Panc1 (cell line): Measurements from ENCODE around the gene HNRNPU.
A peak's percentile ranks its signal among the peaks of the same experiment; 100 is the strongest.

Experiments used
- POLR2AphosphoS5 ChIP-seq: IDR thresholded peaks from 2 replicates; pipeline ENCODE4 v1.6.1; 2012; ENCODE audit warnings: mild to moderate bottlenecking, low read depth, low read length, moderate library complexity
- SIN3A ChIP-seq: IDR thresholded peaks from 2 replicates; pipeline ENCODE4 v1.6.1; 2012; ENCODE audit warnings: low read depth, mild to moderate bottlenecking, low read length, moderate library complexity, borderline replicate concordance; ENCODE audit not compliant: insufficient read depth
- TCF7L2 ChIP-seq: IDR thresholded peaks from 2 replicates; pipeline ENCODE4 v1.6.1; 2011; ENCODE audit warnings: mild to moderate bottlenecking, low read depth, low read length, inconsistent platforms
- TF ChIP-seq, protein P1 (sequence below): fragments of 450-650 bp; IDR thresholded peaks from 2 replicates; pipeline ENCODE4 v1.5.1; 2017; ENCODE audit warnings: mild to moderate bottlenecking
- TF ChIP-seq, protein P2 (sequence below), 2 experiments: IDR thresholded peaks; 2 replicates each; pipeline ENCODE4 v1.6.1; 2011 to 2012; ENCODE audit warnings: low read depth in 2 of 2, control low read depth in 1 of 2, low read length in 1 of 2, mild to moderate bottlenecking in 1 of 2, moderate library complexity in 1 of 2; ENCODE audit not compliant: insufficient read depth in 1 of 2

DNA sequence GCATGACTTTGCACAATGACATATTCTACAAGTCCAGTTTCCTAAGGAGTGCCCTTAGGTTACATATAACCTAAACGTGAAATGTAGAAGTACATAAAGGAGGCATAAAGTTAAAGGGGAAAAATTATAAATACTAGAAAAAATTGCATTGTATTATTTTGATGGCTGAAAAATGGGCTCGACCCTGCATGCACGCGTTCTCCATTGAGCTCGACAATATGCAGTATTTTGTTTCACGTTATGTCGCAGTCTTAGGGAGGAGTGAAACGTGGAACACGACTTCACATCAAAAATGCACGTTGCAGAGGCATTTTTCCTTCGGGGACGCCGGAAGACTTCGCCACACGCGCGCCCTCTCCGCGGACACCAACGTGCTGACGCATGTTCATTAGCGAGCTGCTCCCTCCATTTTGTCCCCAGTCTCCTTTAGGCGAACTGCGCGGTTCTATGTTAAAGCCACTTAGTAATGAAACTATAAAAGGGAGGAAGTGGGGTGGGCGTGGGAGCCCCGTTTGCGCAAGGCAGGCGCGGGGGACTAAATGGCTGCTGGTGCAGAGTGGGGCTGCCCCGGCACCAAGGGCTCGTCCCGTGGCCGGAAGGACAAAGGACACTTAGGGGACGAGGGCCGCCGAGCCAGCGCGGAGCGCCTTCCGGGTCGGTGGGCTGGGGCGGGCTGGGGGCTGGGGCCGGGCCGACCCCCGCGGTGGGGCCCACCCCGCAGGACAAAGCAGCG lies 29.6 kb downstream of the HNRNPU start:
- TF ChIP-seq, protein P1, sequence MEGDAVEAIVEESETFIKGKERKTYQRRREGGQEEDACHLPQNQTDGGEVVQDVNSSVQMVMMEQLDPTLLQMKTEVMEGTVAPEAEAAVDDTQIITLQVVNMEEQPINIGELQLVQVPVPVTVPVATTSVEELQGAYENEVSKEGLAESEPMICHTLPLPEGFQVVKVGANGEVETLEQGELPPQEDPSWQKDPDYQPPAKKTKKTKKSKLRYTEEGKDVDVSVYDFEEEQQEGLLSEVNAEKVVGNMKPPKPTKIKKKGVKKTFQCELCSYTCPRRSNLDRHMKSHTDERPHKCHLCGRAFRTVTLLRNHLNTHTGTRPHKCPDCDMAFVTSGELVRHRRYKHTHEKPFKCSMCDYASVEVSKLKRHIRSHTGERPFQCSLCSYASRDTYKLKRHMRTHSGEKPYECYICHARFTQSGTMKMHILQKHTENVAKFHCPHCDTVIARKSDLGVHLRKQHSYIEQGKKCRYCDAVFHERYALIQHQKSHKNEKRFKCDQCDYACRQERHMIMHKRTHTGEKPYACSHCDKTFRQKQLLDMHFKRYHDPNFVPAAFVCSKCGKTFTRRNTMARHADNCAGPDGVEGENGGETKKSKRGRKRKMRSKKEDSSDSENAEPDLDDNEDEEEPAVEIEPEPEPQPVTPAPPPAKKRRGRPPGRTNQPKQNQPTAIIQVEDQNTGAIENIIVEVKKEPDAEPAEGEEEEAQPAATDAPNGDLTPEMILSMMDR: no peak
- TF ChIP-seq SIN3A (0 out of 2 replicates have a peak, but pooled peaks have one; percentile 20), POLR2AphosphoS5 (peak; percentile 56; the same call in 1 of the 2 replicates), TCF7L2 (no peak)
- TF ChIP-seq, protein P2, sequence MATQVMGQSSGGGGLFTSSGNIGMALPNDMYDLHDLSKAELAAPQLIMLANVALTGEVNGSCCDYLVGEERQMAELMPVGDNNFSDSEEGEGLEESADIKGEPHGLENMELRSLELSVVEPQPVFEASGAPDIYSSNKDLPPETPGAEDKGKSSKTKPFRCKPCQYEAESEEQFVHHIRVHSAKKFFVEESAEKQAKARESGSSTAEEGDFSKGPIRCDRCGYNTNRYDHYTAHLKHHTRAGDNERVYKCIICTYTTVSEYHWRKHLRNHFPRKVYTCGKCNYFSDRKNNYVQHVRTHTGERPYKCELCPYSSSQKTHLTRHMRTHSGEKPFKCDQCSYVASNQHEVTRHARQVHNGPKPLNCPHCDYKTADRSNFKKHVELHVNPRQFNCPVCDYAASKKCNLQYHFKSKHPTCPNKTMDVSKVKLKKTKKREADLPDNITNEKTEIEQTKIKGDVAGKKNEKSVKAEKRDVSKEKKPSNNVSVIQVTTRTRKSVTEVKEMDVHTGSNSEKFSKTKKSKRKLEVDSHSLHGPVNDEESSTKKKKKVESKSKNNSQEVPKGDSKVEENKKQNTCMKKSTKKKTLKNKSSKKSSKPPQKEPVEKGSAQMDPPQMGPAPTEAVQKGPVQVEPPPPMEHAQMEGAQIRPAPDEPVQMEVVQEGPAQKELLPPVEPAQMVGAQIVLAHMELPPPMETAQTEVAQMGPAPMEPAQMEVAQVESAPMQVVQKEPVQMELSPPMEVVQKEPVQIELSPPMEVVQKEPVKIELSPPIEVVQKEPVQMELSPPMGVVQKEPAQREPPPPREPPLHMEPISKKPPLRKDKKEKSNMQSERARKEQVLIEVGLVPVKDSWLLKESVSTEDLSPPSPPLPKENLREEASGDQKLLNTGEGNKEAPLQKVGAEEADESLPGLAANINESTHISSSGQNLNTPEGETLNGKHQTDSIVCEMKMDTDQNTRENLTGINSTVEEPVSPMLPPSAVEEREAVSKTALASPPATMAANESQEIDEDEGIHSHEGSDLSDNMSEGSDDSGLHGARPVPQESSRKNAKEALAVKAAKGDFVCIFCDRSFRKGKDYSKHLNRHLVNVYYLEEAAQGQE (IDR thresholded peaks at IDR 0.05; ENCODE audit: insufficient read depth in 1 of 2, low read depth in 2 of 2, low read length in 1 of 2): no peak
